NCI-H345 (cell line): Measurements from ENCODE around the gene FEZF2.

Experiments used
- DNase-seq: peaks from one replicate; lab custom pipeline; 2025; lab: John Stamatoyannopoulos, UW

Gene FEZF2

GRCh38 chr3:62373215-62373614, at the start of gene FEZF2:
TSS of gene FEZF2 (minus strand) at chr3:62373550. CDS start at chr3:62372868, 682 bp downstream.
- DNase-seq, result no peak

GRCh38 chr3:62421207-62421606, 47.9 kb upstream of the FEZF2 start:
- no peak for DNase-seq

- DNase-seq, result no peak
Measured at GRCh38 chr3:62416144-62416543, 42.8 kb upstream of the FEZF2 start.

GRCh38 chr3:62415312-62415801, 42.0 kb upstream of the FEZF2 start:
- DNase-seq, result peak; percentile 72

GRCh38 chr3:62414786-62415185, 41.4 kb upstream of the FEZF2 start:
- no peak for DNase-seq

- DNase-seq, result no peak
Measured at GRCh38 chr3:62413687-62414086, 40.3 kb upstream of the FEZF2 start.

GRCh38 chr3:62406945-62407344, 33.6 kb upstream of the FEZF2 start:
- no peak for DNase-seq

- DNase-seq, result no peak
Measured at GRCh38 chr3:62405566-62405965, 32.2 kb upstream of the FEZF2 start.

- DNase-seq, result no peak
Measured at GRCh38 chr3:62405135-62405534, 31.8 kb upstream of the FEZF2 start.

- DNase-seq, result no peak
Measured at GRCh38 chr3:62404321-62404720, 31.0 kb upstream of the FEZF2 start.

- DNase-seq, result no peak
Measured at GRCh38 chr3:62403765-62404164, 30.4 kb upstream of the FEZF2 start.

GRCh38 chr3:62392626-62393292, 19.4 kb upstream of the FEZF2 start:
- DNase-seq, result no peak

- DNase-seq, result no peak
Measured at GRCh38 chr3:62387251-62387650, 13.9 kb upstream of the FEZF2 start.

GRCh38 chr3:62379321-62379798, 6.0 kb upstream of the FEZF2 start:
- no peak for DNase-seq

GRCh38 chr3:62378921-62379320, 5.6 kb upstream of the FEZF2 start:
- DNase-seq, result no peak

GRCh38 chr3:62378311-62378789, 5.0 kb upstream of the FEZF2 start:
- no peak for DNase-seq

GRCh38 chr3:62376906-62377877, 3.8 kb upstream of the FEZF2 start:
- no peak for DNase-seq

- no peak for DNase-seq
Measured at GRCh38 chr3:62376454-62376720, 3.0 kb upstream of the FEZF2 start.

- no peak for DNase-seq
Measured at GRCh38 chr3:62375655-62376453, 2.5 kb upstream of the FEZF2 start.

- DNase-seq, result no peak
Measured at GRCh38 chr3:62374341-62375218, 1.2 kb upstream of the FEZF2 start.

- no peak for DNase-seq
Measured at GRCh38 chr3:62373714-62374333, 474 bp upstream of the FEZF2 start.
